Measurements from ENCODE around the gene PGM3.

PGM3 gene

DNA sequence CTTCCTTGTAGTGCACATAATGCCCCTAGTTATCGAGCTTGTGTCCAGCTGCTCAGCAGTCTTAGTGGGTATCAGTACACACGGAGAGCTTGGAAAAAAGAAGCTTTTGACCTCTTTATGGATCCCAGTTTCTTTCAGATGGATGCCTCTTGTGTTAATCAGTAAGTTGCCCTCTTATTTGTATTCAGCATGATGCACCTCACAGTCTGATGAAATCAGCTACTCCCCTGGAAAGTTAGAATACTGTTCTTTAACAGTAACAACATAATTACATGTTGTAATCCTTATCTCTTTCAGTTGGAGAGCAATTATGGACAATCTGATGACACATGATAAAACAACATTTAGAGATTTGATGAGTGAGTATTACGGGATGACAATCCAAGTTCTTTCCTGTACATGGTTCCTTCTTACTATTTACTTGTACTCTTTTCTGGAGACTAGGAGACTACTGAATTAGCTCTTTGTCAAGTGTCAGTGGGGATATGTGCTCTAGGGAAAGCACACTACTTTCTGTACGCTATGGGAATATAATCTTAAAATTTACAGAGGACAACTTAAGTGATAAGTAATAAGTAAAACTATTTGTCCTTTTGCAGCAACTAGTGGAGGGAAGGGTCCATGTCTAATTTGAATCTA, 39.1 kb downstream of the PGM3 start:
- H3K9me3 ChIP-seq (ENCODE audit: insufficient read depth, low read length, severe bottlenecking): no peaks in the 10 kb centered on the region
- ATAC-seq (ENCODE audit: insufficient read depth, low read depth) (no peak), DNase-seq (no peak)
- H3K79me2 ChIP-seq (ENCODE audit: insufficient read depth, low read length): no peaks in the 10 kb centered on the region
- no peak overlapping the region for H3K4me3 ChIP-seq (ENCODE audit: low read depth in 1 of 2, low read length in 2 of 2)
- H3K4me2 ChIP-seq (ENCODE audit: insufficient read depth, low read length): no peak overlapping the region
- H3K9ac ChIP-seq (ENCODE audit: low read depth, low read length): no peak overlapping the region
- no peaks in the 10 kb centered on the region for H3K4me1 ChIP-seq (ENCODE audit: insufficient read depth, low read length)
- H3K27me3 ChIP-seq (ENCODE audit: insufficient read depth, low read length, poor library complexity): no peaks in the 10 kb centered on the region
- no peak overlapping the region for H3K27ac ChIP-seq (ENCODE audit: low read length)
- peaks cover 45% of the 10 kb centered on the region for H3K36me3 ChIP-seq (ENCODE audit: insufficient read depth, low read length)
- H4K20me1 ChIP-seq (ENCODE audit: insufficient read depth, low read length): no peaks in the 10 kb centered on the region
- TF ChIP-seq, protein P1, sequence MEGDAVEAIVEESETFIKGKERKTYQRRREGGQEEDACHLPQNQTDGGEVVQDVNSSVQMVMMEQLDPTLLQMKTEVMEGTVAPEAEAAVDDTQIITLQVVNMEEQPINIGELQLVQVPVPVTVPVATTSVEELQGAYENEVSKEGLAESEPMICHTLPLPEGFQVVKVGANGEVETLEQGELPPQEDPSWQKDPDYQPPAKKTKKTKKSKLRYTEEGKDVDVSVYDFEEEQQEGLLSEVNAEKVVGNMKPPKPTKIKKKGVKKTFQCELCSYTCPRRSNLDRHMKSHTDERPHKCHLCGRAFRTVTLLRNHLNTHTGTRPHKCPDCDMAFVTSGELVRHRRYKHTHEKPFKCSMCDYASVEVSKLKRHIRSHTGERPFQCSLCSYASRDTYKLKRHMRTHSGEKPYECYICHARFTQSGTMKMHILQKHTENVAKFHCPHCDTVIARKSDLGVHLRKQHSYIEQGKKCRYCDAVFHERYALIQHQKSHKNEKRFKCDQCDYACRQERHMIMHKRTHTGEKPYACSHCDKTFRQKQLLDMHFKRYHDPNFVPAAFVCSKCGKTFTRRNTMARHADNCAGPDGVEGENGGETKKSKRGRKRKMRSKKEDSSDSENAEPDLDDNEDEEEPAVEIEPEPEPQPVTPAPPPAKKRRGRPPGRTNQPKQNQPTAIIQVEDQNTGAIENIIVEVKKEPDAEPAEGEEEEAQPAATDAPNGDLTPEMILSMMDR (IDR thresholded peaks at IDR 0.05; ENCODE audit: borderline replicate concordance, extremely low read depth, low read length, poor library complexity, severe bottlenecking): no peak
- TF ChIP-seq EZH2 (IDR thresholded peaks at IDR 0.05; ENCODE audit: borderline replicate concordance, low read depth, low read length, severe bottlenecking): no peak
- H2AFZ ChIP-seq (ENCODE audit: low read depth, low read length): no peak overlapping the region

DNA sequence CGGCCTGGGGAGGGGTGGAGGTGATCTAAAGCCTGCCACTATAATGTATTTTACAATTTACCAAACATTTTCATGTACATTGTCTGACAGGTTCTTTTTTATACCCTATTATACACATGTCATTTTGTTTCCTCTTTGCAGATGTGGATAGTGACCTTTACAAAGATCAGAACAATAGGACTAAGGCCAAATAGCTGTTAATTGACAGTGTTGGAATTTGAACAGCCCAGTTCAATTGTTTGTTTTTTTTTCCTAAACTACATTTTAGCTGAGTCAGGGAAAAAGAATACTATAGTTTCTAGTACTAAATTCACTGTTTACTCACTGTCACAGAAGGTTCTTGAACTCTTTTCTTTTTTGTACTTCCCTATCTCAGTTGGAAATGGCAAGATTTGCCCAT, 40.2 kb downstream of the PGM3 start:
- Histone ChIP-seq H3K79me2 (ENCODE audit: insufficient read depth, low read length) (no peaks in the 10 kb centered on the region), H3K9ac (ENCODE audit: low read depth, low read length) (no peak overlapping the region), H2AFZ (ENCODE audit: low read depth, low read length) (no peak overlapping the region), H3K27me3 (ENCODE audit: insufficient read depth, low read length, poor library complexity) (no peaks in the 10 kb centered on the region), H3K9me3 (ENCODE audit: insufficient read depth, low read length, severe bottlenecking) (no peaks in the 10 kb centered on the region), H3K4me1 (ENCODE audit: insufficient read depth, low read length) (no peaks in the 10 kb centered on the region), H3K4me3 (ENCODE audit: low read depth in 1 of 2, low read length in 2 of 2) (no peak overlapping the region), H3K27ac (ENCODE audit: low read length) (no peak overlapping the region), H3K36me3 (ENCODE audit: insufficient read depth, low read length) (peaks cover 44% of the 10 kb centered on the region), H4K20me1 (ENCODE audit: insufficient read depth, low read length) (no peaks in the 10 kb centered on the region), H3K4me2 (ENCODE audit: insufficient read depth, low read length) (no peak overlapping the region)
- TF ChIP-seq, protein P1 (IDR thresholded peaks at IDR 0.05; ENCODE audit: borderline replicate concordance, extremely low read depth, low read length, poor library complexity, severe bottlenecking): no peak
- TF ChIP-seq EZH2 (IDR thresholded peaks at IDR 0.05; ENCODE audit: borderline replicate concordance, low read depth, low read length, severe bottlenecking): no peak
- ATAC-seq (ENCODE audit: insufficient read depth, low read depth) (no peak), DNase-seq (no peak)

DNA sequence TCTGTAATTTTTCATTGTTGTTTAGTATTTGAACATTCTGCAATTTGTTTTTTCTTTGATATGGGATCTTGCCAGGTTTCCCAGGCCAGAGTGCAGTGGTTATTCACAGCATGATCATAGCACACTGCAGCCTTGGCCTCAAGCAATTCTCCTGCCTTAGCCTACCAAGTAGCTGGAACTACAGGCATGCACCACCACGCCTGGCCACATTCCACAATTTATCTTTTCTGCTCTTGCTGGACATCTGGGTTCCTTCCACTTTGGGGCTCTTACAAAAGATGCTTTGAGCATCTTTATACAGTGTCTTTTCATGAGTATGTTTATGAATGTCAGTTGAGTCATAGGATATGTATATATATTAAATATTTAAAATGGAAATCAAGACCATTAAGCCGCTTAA, 42.0 kb downstream of the PGM3 start:
- no peak overlapping the region for H2AFZ ChIP-seq (ENCODE audit: low read depth, low read length)
- no peak for TF ChIP-seq EZH2 (IDR thresholded peaks at IDR 0.05; ENCODE audit: borderline replicate concordance, low read depth, low read length, severe bottlenecking)
- TF ChIP-seq, protein P1 (IDR thresholded peaks at IDR 0.05; ENCODE audit: borderline replicate concordance, extremely low read depth, low read length, poor library complexity, severe bottlenecking): no peak
- peaks cover 36% of the 10 kb centered on the region for H3K36me3 ChIP-seq (ENCODE audit: insufficient read depth, low read length)
- no peaks in the 10 kb centered on the region for H3K79me2 ChIP-seq (ENCODE audit: insufficient read depth, low read length)
- no peak overlapping the region for H3K27ac ChIP-seq (ENCODE audit: low read length)
- no peaks in the 10 kb centered on the region for H3K27me3 ChIP-seq (ENCODE audit: insufficient read depth, low read length, poor library complexity)
- no peaks in the 10 kb centered on the region for H4K20me1 ChIP-seq (ENCODE audit: insufficient read depth, low read length)
- no peak overlapping the region for H3K4me3 ChIP-seq (ENCODE audit: low read depth in 1 of 2, low read length in 2 of 2)
- ATAC-seq (ENCODE audit: insufficient read depth, low read depth): no peak
- H3K4me2 ChIP-seq (ENCODE audit: insufficient read depth, low read length): no peak overlapping the region
- no peaks in the 10 kb centered on the region for H3K4me1 ChIP-seq (ENCODE audit: insufficient read depth, low read length)
- no peak for DNase-seq
- no peaks in the 10 kb centered on the region for H3K9me3 ChIP-seq (ENCODE audit: insufficient read depth, low read length, severe bottlenecking)
- H3K9ac ChIP-seq (ENCODE audit: low read depth, low read length): no peak overlapping the region

All from DND-41 (cell line).